HepG2 (cell line): ENCODE measurements around the gene TBC1D4. TPM values are rescaled to one million over a fixed set of nuclear protein-coding genes. Genes with fewer than 3 reads are reported as not detected.

ENCODE experiments used
- ATAC-seq: fragments of 200-7000 bp; cut with Tn5 transposase; 3 replicates; pipeline ENCODE4 v1.9.1; 2020; ENCODE audit warnings: mild to moderate bottlenecking, moderate library complexity
- BruUV-seq: library from RNA; stranded (reverse); fragments of 400-500 nt; replicated peaks from 2 replicates; lab custom pipeline; 2021; lab: Mats Ljungman, UMichigan
- CTCF ChIA-PET: fragments of 300-600 bp; formaldehyde crosslinking; extraction: SDS; loops from one replicate; lab custom pipeline; 2021; ENCODE audit warnings: low total read pairs, inconsistent platforms, low intra/inter-chr PET ratio; lab: Yijun Ruan, JAX
- POLR2A ChIA-PET: fragments of 350-600 bp; sonication (Branson Sonifier 250); formaldehyde crosslinking; loops from one replicate; lab custom pipeline; 2020; ENCODE audit warnings: antibody characterized with exemption, inconsistent platforms; lab: Yijun Ruan, JAX
- DNase-seq: peaks from one replicate; pipeline ENCODE4 v3.0.0-alpha.2; 2015; ENCODE audit warnings: low spot score
- FAIRE-seq: peaks from 3 replicates; lab custom pipeline; 2011; peaks lifted over from hg19 to GRCh38; lab: Jason Lieb, UNC
- H2AFZ ChIP-seq: one replicate; pipeline ENCODE4 v1.6.1; 2011; ENCODE audit warnings: low read length, inconsistent platforms
- H3K27ac ChIP-seq: fragments of 300-600 bp; 3 replicates; pipeline ENCODE4 v1.8.0; 2011; ENCODE audit warnings: mixed run types, mild to moderate bottlenecking, mixed read lengths, low read length, inconsistent platforms; ENCODE audit not compliant: insufficient read depth; ENCODE audit errors: extremely low read length
- H3K27me3 ChIP-seq, 2 experiments: fragments of 200-600 bp in 1 of 2; 2 replicates in 1 of 2; 3 replicates in 1 of 2; pipeline versions ENCODE4 v1.6.0 to v1.8.0; 2011; ENCODE audit warnings: low read length in 2 of 2, mild to moderate bottlenecking in 2 of 2, moderate library complexity in 2 of 2, inconsistent platforms in 1 of 2; ENCODE audit not compliant: insufficient read depth in 2 of 2, control insufficient read depth in 1 of 2
- H3K36me3 ChIP-seq, 2 experiments: fragments of 200-600 bp in 1 of 2; replicated peaks in 1 of 2; 2 replicates in 1 of 2; 3 replicates in 1 of 2; pipeline versions ENCODE4 v1.5.1 to v1.8.0; 2011; ENCODE audit warnings: low read length in 2 of 2, inconsistent platforms in 1 of 2; ENCODE audit not compliant: insufficient read depth in 2 of 2, control insufficient read depth in 1 of 2
- H3K4me1 ChIP-seq: 2 replicates; pipeline ENCODE4 v1.5.1; 2012; ENCODE audit warnings: low read length, inconsistent platforms; ENCODE audit not compliant: insufficient read depth
- H3K4me2 ChIP-seq: 2 replicates; pipeline ENCODE4 v1.6.0; 2011; ENCODE audit warnings: low read depth, low read length, inconsistent platforms
- H3K4me3 ChIP-seq, 3 experiments: fragments of 200-600 bp in 1 of 3; sonication (generic), shearing (Covaris generic) in 1 of 3; replicated peaks in 1 of 3; 2 replicates each; pipeline ENCODE4 v1.5.1; 2011 to 2016; ENCODE audit warnings: low read length in 3 of 3, inconsistent platforms in 2 of 3, low read depth in 2 of 3, mild to moderate bottlenecking in 2 of 3, control low read depth in 1 of 3, mixed read lengths in 1 of 3; ENCODE audit not compliant: insufficient read depth in 1 of 3
- H3K79me2 ChIP-seq: one replicate; pipeline ENCODE4 v1.6.1; 2011; ENCODE audit warnings: low read length, inconsistent platforms; ENCODE audit not compliant: insufficient read depth
- H3K9ac ChIP-seq: 2 replicates; pipeline ENCODE4 v1.6.0; 2011; ENCODE audit warnings: mild to moderate bottlenecking, low read depth, low read length, inconsistent platforms; ENCODE audit not compliant: insufficient read depth
- H3K9me3 ChIP-seq: 2 replicates; pipeline ENCODE4 v1.5.1; 2012; ENCODE audit warnings: mild to moderate bottlenecking, low read length
- H4K20me1 ChIP-seq: 2 replicates; pipeline ENCODE4 v1.6.0; 2011; ENCODE audit warnings: inconsistent platforms, mild to moderate bottlenecking, low read length, moderate library complexity; ENCODE audit not compliant: insufficient read depth
- IKZF1 ChIP-seq: fragments of 450-650 bp; IDR thresholded peaks from 2 replicates; pipeline ENCODE4 v1.7.1; 2016
- POLR2A ChIP-seq, 2 experiments: IDR thresholded peaks; 2 replicates each; pipeline ENCODE4 v1.6.1; 2011; ENCODE audit warnings: low read depth in 2 of 2, low read length in 2 of 2, mild to moderate bottlenecking in 1 of 2, moderate library complexity in 1 of 2; ENCODE audit not compliant: insufficient read depth in 1 of 2
- SNRNP70 ChIP-seq: fragments of 200-400 bp; formaldehyde crosslinking; IDR thresholded peaks from 2 replicates; pipeline ENCODE4 v1.6.1; 2017; ENCODE audit warnings: mild to moderate bottlenecking, low read depth, low read length, moderate library complexity
- ZKSCAN5 ChIP-seq: sonication (generic); formaldehyde crosslinking; IDR thresholded peaks from 2 replicates; pipeline ENCODE4 v1.5.1; 2020; ENCODE audit warnings: mild to moderate bottlenecking, missing genetic modification reagents
- ZNF256 ChIP-seq: sonication (generic); formaldehyde crosslinking; conservative IDR thresholded peaks from 2 replicates; pipeline ENCODE4 v1.4.0; 2020; ENCODE audit warnings: missing genetic modification reagents
- ZNF605 ChIP-seq: sonication (generic); formaldehyde crosslinking; IDR thresholded peaks from 2 replicates; pipeline ENCODE4 v1.8.0; 2022; ENCODE audit warnings: mild to moderate bottlenecking, missing genetic modification reagents
- ZNF674 ChIP-seq: sonication (generic); formaldehyde crosslinking; IDR thresholded peaks from 2 replicates; pipeline ENCODE4 v1.5.0; 2020; ENCODE audit warnings: low read depth, mild to moderate bottlenecking, missing genetic modification reagents
- ZNF816 ChIP-seq: sonication (generic); formaldehyde crosslinking; IDR thresholded peaks from 2 replicates; pipeline ENCODE4 v1.8.0; 2022; ENCODE audit warnings: missing genetic modification reagents, mild to moderate bottlenecking, borderline replicate concordance
- WGBS: methylation state at CpG from one replicate; pipeline ENCODE4 v1.1.6; 2017; ENCODE audit warnings: low lambda C conversion rate; 5-methylcytosine and 5-hydroxymethylcytosine counted together
- in situ Hi-C: cut with HindIII; loops from 2 replicates; pipeline ENCODE4 v1.10.0; 2017; ENCODE audit warnings: low pct_unique_long_range_greater_than_20kb; ENCODE audit not compliant: extremely low pct_ligation_motif_present
- intact Hi-C: fragments of 100-400 bp; cut with micrococcal nuclease; formaldehyde crosslinking; loops from one replicate; pipeline ENCODE4 v1.10.0; 2022; ENCODE audit not compliant: unreplicated experiment
- polyA plus RNA-seq, 8 experiments: library from polyadenylated mRNA; depleted of rRNA in 3 of 8; stranded (reverse) in 7 of 8; unstranded in 1 of 8; fragments of >200 nt; fragmentation: Illumina TruSeq in 4 of 8; extraction: Trizol in 4 of 8; gene quantifications; 2 replicates each; pipeline versions ENCODE4 v1.2.1 to v1.2.3, GENCODE V29; 2011 to 2016; ENCODE audit warnings: low read depth in 4 of 8, missing spikeins in 1 of 8, mixed read lengths in 1 of 8; ENCODE audit not compliant: insufficient read depth in 1 of 8
- total RNA-seq, 5 experiments: library from RNA; depleted of rRNA; stranded (reverse); fragments of >200 nt; fragmentation: Illumina TruSeq; extraction: Trizol; gene quantifications; 2 replicates each; pipeline ENCODE4 v1.2.3, GENCODE V29; 2016; ENCODE audit warnings: low read depth in 1 of 5
- TF ChIP-seq, protein P1 (sequence below): sonication (generic); formaldehyde crosslinking; IDR thresholded peaks from 2 replicates; pipeline ENCODE4 v1.8.1; 2023; ENCODE audit warnings: mild to moderate bottlenecking, missing genetic modification reagents
- TF ChIP-seq, protein P2 (sequence below): sonication (generic); formaldehyde crosslinking; conservative IDR thresholded peaks from 2 replicates; pipeline ENCODE4 v1.4.0; 2020; ENCODE audit warnings: missing genetic modification reagents

Gene TBC1D4
- total and polyA plus RNA-seq, 2 of the 13 experiments (the other 11 are each of a cell fraction or from before 2014, with no cell fraction given): 35.9 to 64.4 TPM

DNA sequence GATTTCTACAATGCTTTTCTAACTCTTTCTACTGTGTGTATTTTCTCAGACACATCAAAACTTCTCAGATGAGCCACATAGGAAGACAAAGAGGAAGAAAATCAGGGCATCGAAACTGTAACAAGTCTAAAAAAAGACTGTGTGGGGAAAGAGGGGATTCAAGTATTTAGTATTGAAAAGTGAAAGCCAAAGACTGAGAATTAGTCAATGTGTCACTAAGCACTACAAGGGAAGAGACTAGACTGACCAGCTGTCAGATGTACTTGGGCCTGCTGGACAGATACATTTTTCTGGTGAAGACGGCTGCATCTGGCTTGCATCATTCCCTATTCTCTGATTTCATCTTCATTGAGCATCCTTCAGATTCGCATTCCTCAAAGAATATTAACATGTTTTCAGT is 30.3 kb upstream of the TBC1D4 start:
- no peaks in the 10 kb centered on the region for H3K9me3 ChIP-seq
- no peak overlapping the region for H3K9ac ChIP-seq
- H3K4me2 ChIP-seq: no peak overlapping the region
- BruUV-seq: no TSS peak
- ChIA-PET CTCF (no interaction called here), POLR2A (interaction anchor here (1.1 kb wide), 1 partner anchor 26 kb away, joined by 3 read pairs; the partner anchor contains the start of gene COMMD6)
- intact Hi-C loops (no loop called here), in situ Hi-C loops (no loop called here)
- H3K4me1 ChIP-seq: peaks cover 8% of the 10 kb centered on the region; the same call in 1 of the 2 replicates
- H3K36me3 ChIP-seq: no peaks in the 10 kb centered on the region
- no peak overlapping the region for H2AFZ ChIP-seq
- H4K20me1 ChIP-seq: no peaks in the 10 kb centered on the region
- no peaks in the 10 kb centered on the region for H3K79me2 ChIP-seq
- H3K27ac ChIP-seq: no peak overlapping the region
- no peak for FAIRE-seq
- peak; percentile 42; the same call in 1 of the 3 replicates for ATAC-seq
- H3K4me3 ChIP-seq: no peak overlapping the region
- TF ChIP-seq IKZF1 (no peak), ZNF674 (no peak), ZNF256 (CRISPR knock-in tag) (no peak), POLR2A (IDR thresholded peaks at IDR 0.05; ENCODE audit: insufficient read depth in 1 of 2, low read depth in 2 of 2, low read length in 2 of 2) (no peak), ZNF605 (CRISPR knock-in tag) (no peak), ZKSCAN5 (no peak), ZNF816 (CRISPR knock-in tag) (no peak), SNRNP70 (no peak)
- TF ChIP-seq, protein P1, sequence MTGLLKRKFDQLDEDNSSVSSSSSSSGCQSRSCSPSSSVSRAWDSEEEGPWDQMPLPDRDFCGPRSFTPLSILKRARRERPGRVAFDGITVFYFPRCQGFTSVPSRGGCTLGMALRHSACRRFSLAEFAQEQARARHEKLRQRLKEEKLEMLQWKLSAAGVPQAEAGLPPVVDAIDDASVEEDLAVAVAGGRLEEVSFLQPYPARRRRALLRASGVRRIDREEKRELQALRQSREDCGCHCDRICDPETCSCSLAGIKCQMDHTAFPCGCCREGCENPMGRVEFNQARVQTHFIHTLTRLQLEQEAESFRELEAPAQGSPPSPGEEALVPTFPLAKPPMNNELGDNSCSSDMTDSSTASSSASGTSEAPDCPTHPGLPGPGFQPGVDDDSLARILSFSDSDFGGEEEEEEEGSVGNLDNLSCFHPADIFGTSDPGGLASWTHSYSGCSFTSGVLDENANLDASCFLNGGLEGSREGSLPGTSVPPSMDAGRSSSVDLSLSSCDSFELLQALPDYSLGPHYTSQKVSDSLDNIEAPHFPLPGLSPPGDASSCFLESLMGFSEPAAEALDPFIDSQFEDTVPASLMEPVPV (CRISPR knock-in tag): no peak
- TF ChIP-seq, protein P2, sequence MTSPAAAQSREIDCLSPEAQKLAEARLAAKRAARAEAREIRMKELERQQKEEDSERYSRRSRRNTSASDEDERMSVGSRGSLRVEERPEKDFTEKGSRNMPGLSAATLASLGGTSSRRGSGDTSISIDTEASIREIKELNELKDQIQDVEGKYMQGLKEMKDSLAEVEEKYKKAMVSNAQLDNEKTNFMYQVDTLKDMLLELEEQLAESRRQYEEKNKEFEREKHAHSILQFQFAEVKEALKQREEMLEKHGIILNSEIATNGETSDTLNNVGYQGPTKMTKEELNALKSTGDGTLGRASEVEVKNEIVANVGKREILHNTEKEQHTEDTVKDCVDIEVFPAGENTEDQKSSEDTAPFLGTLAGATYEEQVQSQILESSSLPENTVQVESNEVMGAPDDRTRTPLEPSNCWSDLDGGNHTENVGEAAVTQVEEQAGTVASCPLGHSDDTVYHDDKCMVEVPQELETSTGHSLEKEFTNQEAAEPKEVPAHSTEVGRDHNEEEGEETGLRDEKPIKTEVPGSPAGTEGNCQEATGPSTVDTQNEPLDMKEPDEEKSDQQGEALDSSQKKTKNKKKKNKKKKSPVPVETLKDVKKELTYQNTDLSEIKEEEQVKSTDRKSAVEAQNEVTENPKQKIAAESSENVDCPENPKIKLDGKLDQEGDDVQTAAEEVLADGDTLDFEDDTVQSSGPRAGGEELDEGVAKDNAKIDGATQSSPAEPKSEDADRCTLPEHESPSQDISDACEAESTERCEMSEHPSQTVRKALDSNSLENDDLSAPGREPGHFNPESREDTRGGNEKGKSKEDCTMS (CRISPR knock-in tag): no peak
- H3K27me3 ChIP-seq: no peaks in the 10 kb centered on the region; a peak in 2 of 5 replicates
- WGBS: 18% methylated on average over 3 of the region's 3 CpGs
- DNase-seq: no peak
